Measurements from ENCODE around the gene STIM2.

DNA sequence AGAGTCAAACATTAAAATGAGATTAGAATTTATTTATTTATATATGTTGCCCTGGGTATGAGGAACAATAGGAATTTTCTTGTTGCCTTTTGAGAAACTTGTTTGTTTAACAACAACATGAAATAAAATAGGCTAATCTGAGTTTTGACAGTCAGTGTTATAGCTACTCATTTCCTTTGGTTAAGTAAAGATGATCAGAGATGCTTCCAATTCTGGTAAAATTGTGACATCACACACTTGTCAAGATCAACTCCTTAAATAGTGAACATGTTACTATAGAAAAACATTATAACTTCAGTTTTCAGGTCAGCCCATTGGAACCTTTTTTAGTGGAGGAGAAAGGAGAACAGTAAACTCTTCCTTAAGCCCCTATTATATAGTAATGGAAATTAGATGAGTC, 136.1 kb downstream of the STIM2 start:
- TF ChIP-seq, protein P1, sequence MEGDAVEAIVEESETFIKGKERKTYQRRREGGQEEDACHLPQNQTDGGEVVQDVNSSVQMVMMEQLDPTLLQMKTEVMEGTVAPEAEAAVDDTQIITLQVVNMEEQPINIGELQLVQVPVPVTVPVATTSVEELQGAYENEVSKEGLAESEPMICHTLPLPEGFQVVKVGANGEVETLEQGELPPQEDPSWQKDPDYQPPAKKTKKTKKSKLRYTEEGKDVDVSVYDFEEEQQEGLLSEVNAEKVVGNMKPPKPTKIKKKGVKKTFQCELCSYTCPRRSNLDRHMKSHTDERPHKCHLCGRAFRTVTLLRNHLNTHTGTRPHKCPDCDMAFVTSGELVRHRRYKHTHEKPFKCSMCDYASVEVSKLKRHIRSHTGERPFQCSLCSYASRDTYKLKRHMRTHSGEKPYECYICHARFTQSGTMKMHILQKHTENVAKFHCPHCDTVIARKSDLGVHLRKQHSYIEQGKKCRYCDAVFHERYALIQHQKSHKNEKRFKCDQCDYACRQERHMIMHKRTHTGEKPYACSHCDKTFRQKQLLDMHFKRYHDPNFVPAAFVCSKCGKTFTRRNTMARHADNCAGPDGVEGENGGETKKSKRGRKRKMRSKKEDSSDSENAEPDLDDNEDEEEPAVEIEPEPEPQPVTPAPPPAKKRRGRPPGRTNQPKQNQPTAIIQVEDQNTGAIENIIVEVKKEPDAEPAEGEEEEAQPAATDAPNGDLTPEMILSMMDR (conservative IDR thresholded peaks at IDR 0.05), result no peak
- TF ChIP-seq ZFX (IDR thresholded peaks at IDR 0.05), result no peak

All from C4-2B (cell line).